ENCODE data around the gene ENG. TPM values are rescaled to one million over a fixed set of nuclear protein-coding genes. Genes with fewer than 3 reads are reported as not detected.

ENG gene
- total and polyA plus RNA-seq, 2 donors from 2014 or later = 135 to 158 TPM

- DNase-seq (no peak), FAIRE-seq (no peak)
- H3K4me3 ChIP-seq (ENCODE audit: low read length in 3 of 3) = peak overlapping the region in 1 of 3 donors; percentile 25
- no peak overlapping the region for H3K9ac ChIP-seq (ENCODE audit: low read length in 3 of 3)
- no peak for TF ChIP-seq CTCF (IDR thresholded peaks at IDR 0.05; ENCODE audit: borderline replicate concordance, extremely low read depth, insufficient read depth)
- intact Hi-C loops (cut with DNase I) = no loop called here
- no peaks in the 10 kb centered on the region for H3K9me3 ChIP-seq (ENCODE audit: control insufficient read depth in 2 of 3, insufficient read depth in 1 of 3, low read length in 3 of 3)
- peak overlapping the region; percentile 91 to 93 for H3K27ac ChIP-seq (ENCODE audit: low read depth in 2 of 2, low read length in 2 of 2)
- peaks cover 0 to 12% (median 0%) of the 10 kb centered on the region in 3 donors for H3K36me3 ChIP-seq (ENCODE audit: control insufficient read depth in 2 of 3, insufficient read depth in 3 of 3, low read length in 3 of 3)
- no peaks in the 10 kb centered on the region for H3K27me3 ChIP-seq (ENCODE audit: control insufficient read depth, insufficient read depth, low read length)
- H3K4me1 ChIP-seq (ENCODE audit: control insufficient read depth in 2 of 3, insufficient read depth in 2 of 3, low read depth in 1 of 3, low read length in 3 of 3) = peaks cover 0 to 36% (median 0%) of the 10 kb centered on the region in 3 donors
These were observed 502 bp upstream of the ENG start for GRCh38 chr9:127854960-127855359.

GRCh38 chr9:127853312-127854183, 910 bp downstream of the ENG start:
- peaks cover 0 to 16% (median 0%) of the 10 kb centered on the region in 3 donors for H3K36me3 ChIP-seq (ENCODE audit: control insufficient read depth in 2 of 3, insufficient read depth in 3 of 3, low read length in 3 of 3)
- H3K27ac ChIP-seq (ENCODE audit: low read depth in 2 of 2, low read length in 2 of 2) = peak overlapping the region; percentile 91 to 93
- H3K4me3 ChIP-seq (ENCODE audit: low read length in 3 of 3) = peak overlapping the region; percentile 54 to 81 (median 63)
- FAIRE-seq (no peak), DNase-seq (peak in 2 of 5 donors; percentile 56 to 69)
- peak overlapping the region; percentile 30 to 87 (median 67) for H3K9ac ChIP-seq (ENCODE audit: low read length in 3 of 3)
- peaks cover 0 to 6% (median 0%) of the 10 kb centered on the region in 3 donors for H3K9me3 ChIP-seq (ENCODE audit: control insufficient read depth in 2 of 3, insufficient read depth in 1 of 3, low read length in 3 of 3)
- peaks cover 0 to 33% (median 0%) of the 10 kb centered on the region in 3 donors for H3K4me1 ChIP-seq (ENCODE audit: control insufficient read depth in 2 of 3, insufficient read depth in 2 of 3, low read depth in 1 of 3, low read length in 3 of 3)
- TF ChIP-seq CTCF (IDR thresholded peaks at IDR 0.05; ENCODE audit: borderline replicate concordance, extremely low read depth, insufficient read depth) = no peak
- intact Hi-C loops (cut with DNase I) = no loop called here
- H3K27me3 ChIP-seq (ENCODE audit: control insufficient read depth, insufficient read depth, low read length) = no peaks in the 10 kb centered on the region

GRCh38 chr9:127852829-127853228, 1.6 kb downstream of the ENG start:
- peak overlapping the region; percentile 91 to 93 for H3K27ac ChIP-seq (ENCODE audit: low read depth in 2 of 2, low read length in 2 of 2)
- peak overlapping the region; percentile 30 to 81 (median 63) for H3K4me3 ChIP-seq (ENCODE audit: low read length in 3 of 3)
- TF ChIP-seq CTCF (IDR thresholded peaks at IDR 0.05; ENCODE audit: borderline replicate concordance, extremely low read depth, insufficient read depth) = no peak
- peaks cover 0 to 16% (median 0%) of the 10 kb centered on the region in 3 donors for H3K36me3 ChIP-seq (ENCODE audit: control insufficient read depth in 2 of 3, insufficient read depth in 3 of 3, low read length in 3 of 3)
- no peak for DNase-seq
- intact Hi-C loops (cut with DNase I) = no loop called here
- H3K9ac ChIP-seq (ENCODE audit: low read length in 3 of 3) = peak overlapping the region in 2 of 3 donors; percentile 35 to 87
- H3K9me3 ChIP-seq (ENCODE audit: control insufficient read depth in 2 of 3, insufficient read depth in 1 of 3, low read length in 3 of 3) = peaks cover 0 to 6% (median 0%) of the 10 kb centered on the region in 3 donors
- no peak for FAIRE-seq
- no peaks in the 10 kb centered on the region for H3K27me3 ChIP-seq (ENCODE audit: control insufficient read depth, insufficient read depth, low read length)
- peaks cover 0 to 29% (median 0%) of the 10 kb centered on the region in 3 donors for H3K4me1 ChIP-seq (ENCODE audit: control insufficient read depth in 2 of 3, insufficient read depth in 2 of 3, low read depth in 1 of 3, low read length in 3 of 3)
